HCT116 (cell line): Measurements from ENCODE around the gene CD27. TPM values are rescaled to one million over a fixed set of nuclear protein-coding genes. Genes with fewer than 3 reads are reported as not detected.

Experiments used
- ATAC-seq: fragments of 200-7000 bp; cut with Tn5 transposase; 2 replicates; pipeline ENCODE4 v1.9.1; 2020; ENCODE audit warnings: mild to moderate bottlenecking, moderate library complexity
- BruUV-seq: library from RNA; stranded (reverse); fragments of 400-500 nt; replicated peaks from 2 replicates; lab custom pipeline; 2021; lab: Mats Ljungman, UMichigan
- CTCF ChIA-PET: fragments of 300-600 bp; sonication (Branson Sonifier 250); formaldehyde crosslinking; loops from one replicate; lab custom pipeline; 2021; ENCODE audit warnings: antibody characterized with exemption; lab: Charles Lee
- POLR2A ChIA-PET: fragments of 300-600, 350-600 bp; sonication (Branson Sonifier 250); formaldehyde crosslinking; loops from one replicate; lab custom pipeline; 2021; ENCODE audit warnings: antibody characterized with exemption; lab: Charles Lee
- RAD21 ChIA-PET, 2 experiments: fragments of 300-600 bp; sonication (Branson Sonifier 250); formaldehyde crosslinking; loops; one replicate each; lab custom pipeline; 2023; ENCODE audit warnings: low total read pairs in 2 of 2; ENCODE audit not compliant: uncharacterized antibody in 2 of 2, unreplicated experiment in 2 of 2, low non-redundant PET in 1 of 2; lab: Charles Lee
- DNase-seq: peaks from one replicate; pipeline ENCODE4 v3.0.0-alpha.2; 2010; ENCODE audit warnings: low read depth, low spot score
- H2AFZ ChIP-seq: fragments of 200-600 bp; shearing (Covaris generic), sonication (generic); 2 replicates; pipeline ENCODE4 v1.6.1; 2017; ENCODE audit warnings: low read depth, mixed run types, mixed read lengths, antibody characterized with exemption, low read length; ENCODE audit not compliant: poor library complexity, severe bottlenecking
- H3K27ac ChIP-seq: 2 replicates; pipeline ENCODE4 v1.5.1; 2012; ENCODE audit warnings: low read depth, low read length
- H3K27me3 ChIP-seq: fragments of 200-600 bp; sonication (generic); 2 replicates; pipeline ENCODE4 v1.6.1; 2016; ENCODE audit warnings: mixed run types, low read length, mixed read lengths; ENCODE audit not compliant: insufficient read depth
- H3K36me3 ChIP-seq, 2 experiments: fragments of 200-500 bp in 1 of 2; fragments of 200-600 bp in 1 of 2; sonication (Bioruptor generic) in 1 of 2; sonication (generic) in 1 of 2; 2 replicates each; pipeline versions ENCODE4 v1.5.1 to v1.6.1; 2014 to 2016; ENCODE audit warnings: low read length in 2 of 2, inconsistent platforms in 1 of 2, mixed read lengths in 1 of 2, mixed run types in 1 of 2; ENCODE audit not compliant: insufficient read depth in 2 of 2, control insufficient read depth in 1 of 2
- H3K4me1 ChIP-seq, 2 experiments: fragments of 200-600 bp in 1 of 2; sonication (generic) in 1 of 2; 2 replicates each; pipeline versions ENCODE4 v1.5.1 to v1.6.1; 2012 to 2017; ENCODE audit warnings: low read length in 2 of 2, inconsistent platforms in 1 of 2, mild to moderate bottlenecking in 1 of 2, mixed read lengths in 1 of 2, mixed run types in 1 of 2, moderate library complexity in 1 of 2; ENCODE audit not compliant: insufficient read depth in 2 of 2, control insufficient read depth in 1 of 2
- H3K4me2 ChIP-seq: fragments of 200-600 bp; sonication (generic); 2 replicates; pipeline ENCODE4 v1.6.1; 2017; ENCODE audit warnings: mixed run types, low read length, mixed read lengths
- H3K4me3 ChIP-seq, 2 experiments: fragments of 200-600 bp in 1 of 2; sonication (generic) in 1 of 2; replicated peaks in 1 of 2; 2 replicates each; pipeline ENCODE4 v1.5.1; 2011 to 2016; ENCODE audit warnings: low read length in 2 of 2, control low read depth in 1 of 2, low read depth in 1 of 2, mild to moderate bottlenecking in 1 of 2, mixed read lengths in 1 of 2, mixed run types in 1 of 2
- H3K79me2 ChIP-seq: fragments of 200-600 bp; sonication (generic); 2 replicates; pipeline ENCODE4 v1.6.1; 2017; ENCODE audit warnings: mild to moderate bottlenecking, mixed run types, low read length, moderate library complexity, mixed read lengths; ENCODE audit not compliant: insufficient read depth
- H3K9ac ChIP-seq: fragments of 200-600 bp; sonication (generic); 2 replicates; pipeline ENCODE4 v1.6.1; 2016; ENCODE audit warnings: low read length, mixed read lengths
- H3K9me2 ChIP-seq: fragments of 200-600 bp; sonication (generic), shearing (Covaris generic); 2 replicates; pipeline ENCODE4 v1.6.1; 2017; ENCODE audit warnings: mixed run types, mild to moderate bottlenecking, moderate library complexity; ENCODE audit not compliant: insufficient read depth
- H3K9me3 ChIP-seq, 2 experiments: fragments of 200-500 bp in 1 of 2; fragments of 200-600 bp in 1 of 2; sonication (Bioruptor generic) in 1 of 2; sonication (generic) in 1 of 2; 2 replicates each; pipeline ENCODE4 v1.6.1; 2014 to 2017; ENCODE audit warnings: low read length in 2 of 2, mixed read lengths in 2 of 2, inconsistent platforms in 1 of 2, low read depth in 1 of 2, mild to moderate bottlenecking in 1 of 2, mixed run types in 1 of 2, moderate library complexity in 1 of 2; ENCODE audit not compliant: control insufficient read depth in 1 of 2, insufficient read depth in 1 of 2
- H4K20me1 ChIP-seq: fragments of 200-600 bp; sonication (generic), shearing (Covaris generic); 2 replicates; pipeline ENCODE4 v1.6.1; 2017; ENCODE audit warnings: mixed run types, mild to moderate bottlenecking, moderate library complexity; ENCODE audit not compliant: insufficient read depth
- CBX3 ChIP-seq: IDR thresholded peaks from 2 replicates; pipeline ENCODE4 v1.6.1; 2012; ENCODE audit warnings: low read depth
- EZH2 ChIP-seq: fragments of 200-600 bp; sonication (generic); IDR thresholded peaks from 2 replicates; pipeline ENCODE4 v1.6.1; 2017; ENCODE audit warnings: antibody characterized with exemption, mixed run types
- EZH2phosphoT487 ChIP-seq: fragments of 200-600 bp; IDR thresholded peaks from 2 replicates; pipeline ENCODE4 v1.6.1; 2018; ENCODE audit warnings: antibody characterized with exemption, borderline replicate concordance
- FOSL1 ChIP-seq: IDR thresholded peaks from 2 replicates; pipeline ENCODE4 v1.6.1; 2012; ENCODE audit warnings: low read depth
- JUND ChIP-seq: IDR thresholded peaks from 2 replicates; pipeline ENCODE4 v1.6.1; 2012
- POLR2A ChIP-seq: IDR thresholded peaks from 2 replicates; pipeline ENCODE4 v1.7.0; 2011; ENCODE audit warnings: borderline replicate concordance; ENCODE audit not compliant: insufficient read depth, insufficient read length; ENCODE audit errors: extremely low read depth
- POLR2AphosphoS5 ChIP-seq: IDR thresholded peaks from 2 replicates; pipeline ENCODE4 v1.6.1; 2011; ENCODE audit warnings: mild to moderate bottlenecking, low read depth, low read length, moderate library complexity
- SIN3A ChIP-seq: IDR thresholded peaks from 2 replicates; pipeline ENCODE4 v1.6.1; 2012; ENCODE audit warnings: low read depth
- SP1 ChIP-seq: IDR thresholded peaks from 2 replicates; pipeline ENCODE4 v1.6.1; 2012; ENCODE audit warnings: low read depth
- SRF ChIP-seq: IDR thresholded peaks from 2 replicates; pipeline ENCODE4 v1.6.1; 2012; ENCODE audit warnings: low read depth
- TCF7L2 ChIP-seq: IDR thresholded peaks from 2 replicates; pipeline ENCODE4 v1.7.0; 2011; ENCODE audit warnings: borderline replicate concordance, inconsistent platforms; ENCODE audit not compliant: insufficient read depth, insufficient read length; ENCODE audit errors: extremely low read depth
- ZNF274 ChIP-seq: fragments of 200-500 bp; sonication (Bioruptor generic); IDR thresholded peaks from 2 replicates; pipeline ENCODE4 v1.6.1; 2014; ENCODE audit warnings: mild to moderate bottlenecking, low read depth, low read length, inconsistent platforms
- intact Hi-C: fragments of 100-400 bp; cut with micrococcal nuclease; formaldehyde crosslinking; loops from 2 replicates; pipeline ENCODE4 v1.10.0; 2022
- total RNA-seq: library from RNA; stranded (reverse); gene quantifications from one replicate; pipeline ENCODE4 v1.2.1, GENCODE V29; 2021; ENCODE audit not compliant: unreplicated experiment
- TF ChIP-seq, protein P1 (sequence below), 3 experiments: fragments of 200-600 bp in 1 of 3; sonication (generic) in 1 of 3; IDR thresholded peaks in 2 of 3; conservative IDR thresholded peaks in 1 of 3; 2 replicates each; pipeline ENCODE4 v1.5.1; 2012 to 2017; ENCODE audit warnings: low read depth in 2 of 3, low read length in 2 of 3, antibody characterized with exemption in 1 of 3, borderline replicate concordance in 1 of 3, control low read depth in 1 of 3, mild to moderate bottlenecking in 1 of 3, mixed read lengths in 1 of 3, mixed run types in 1 of 3, moderate library complexity in 1 of 3; ENCODE audit not compliant: insufficient read depth in 1 of 3
- TF ChIP-seq, protein P2 (sequence below): IDR thresholded peaks from 2 replicates; pipeline ENCODE4 v1.6.1; 2011; ENCODE audit warnings: mild to moderate bottlenecking, low read length, moderate library complexity; ENCODE audit not compliant: insufficient replicate concordance; ENCODE audit errors: extremely low read depth

Gene CD27
- total RNA-seq, 1 experiment from 2014 or later: 0.25 TPM

DNA sequence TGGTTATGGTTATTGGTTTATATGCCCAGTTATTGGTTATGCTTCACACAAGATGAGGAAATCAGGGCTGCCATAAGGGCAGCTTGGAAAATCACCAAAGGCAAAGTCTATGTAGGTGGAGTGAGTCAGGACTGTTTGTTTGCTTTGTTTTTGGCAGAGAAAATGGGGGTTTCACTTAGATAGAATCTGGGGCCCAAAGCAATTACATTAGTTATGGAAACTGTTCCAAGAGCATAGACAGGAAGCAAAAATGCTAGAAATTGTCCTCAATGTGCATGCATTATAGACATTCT lies 23.5 kb downstream of the CD27 start (continued):
- TF ChIP-seq TCF7L2 (no peak), POLR2A (no peak), EZH2phosphoT487 (no peak), CBX3 (no peak)
- TF ChIP-seq, protein P1, sequence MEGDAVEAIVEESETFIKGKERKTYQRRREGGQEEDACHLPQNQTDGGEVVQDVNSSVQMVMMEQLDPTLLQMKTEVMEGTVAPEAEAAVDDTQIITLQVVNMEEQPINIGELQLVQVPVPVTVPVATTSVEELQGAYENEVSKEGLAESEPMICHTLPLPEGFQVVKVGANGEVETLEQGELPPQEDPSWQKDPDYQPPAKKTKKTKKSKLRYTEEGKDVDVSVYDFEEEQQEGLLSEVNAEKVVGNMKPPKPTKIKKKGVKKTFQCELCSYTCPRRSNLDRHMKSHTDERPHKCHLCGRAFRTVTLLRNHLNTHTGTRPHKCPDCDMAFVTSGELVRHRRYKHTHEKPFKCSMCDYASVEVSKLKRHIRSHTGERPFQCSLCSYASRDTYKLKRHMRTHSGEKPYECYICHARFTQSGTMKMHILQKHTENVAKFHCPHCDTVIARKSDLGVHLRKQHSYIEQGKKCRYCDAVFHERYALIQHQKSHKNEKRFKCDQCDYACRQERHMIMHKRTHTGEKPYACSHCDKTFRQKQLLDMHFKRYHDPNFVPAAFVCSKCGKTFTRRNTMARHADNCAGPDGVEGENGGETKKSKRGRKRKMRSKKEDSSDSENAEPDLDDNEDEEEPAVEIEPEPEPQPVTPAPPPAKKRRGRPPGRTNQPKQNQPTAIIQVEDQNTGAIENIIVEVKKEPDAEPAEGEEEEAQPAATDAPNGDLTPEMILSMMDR (IDR thresholded peaks at IDR 0.05 in 2 of 3, conservative IDR thresholded peaks at IDR 0.05 in 1 of 3; ENCODE audit: borderline replicate concordance in 1 of 3, insufficient read depth in 1 of 3, low read depth in 2 of 3, low read length in 2 of 3): no peak

DNA sequence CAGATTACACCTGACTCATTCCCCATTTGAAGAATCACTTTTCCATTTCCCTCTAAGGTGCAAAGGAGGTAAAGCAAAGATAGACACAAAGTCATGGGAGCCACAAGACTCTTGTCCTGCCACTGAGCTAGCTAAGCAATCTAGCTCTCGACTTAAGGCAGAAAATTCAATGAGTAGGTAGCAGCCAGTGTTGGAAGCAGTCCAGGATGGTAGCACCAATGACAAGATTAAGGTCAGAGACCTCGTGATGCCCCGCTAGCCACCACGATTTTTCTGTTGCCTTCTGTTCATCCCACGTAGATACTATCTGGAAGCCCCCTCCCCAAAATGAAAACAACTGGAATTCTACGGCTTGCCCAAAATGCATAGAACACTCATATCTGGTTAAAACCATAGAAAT lies 24.3 kb downstream of the CD27 start:
- no peaks in the 10 kb centered on the region for H3K9me3 ChIP-seq
- H3K9ac ChIP-seq: no peak overlapping the region
- ChIA-PET CTCF (interaction anchor here (0.8 kb wide), 1 partner anchor 69 kb away, joined by 3 read pairs; no protein-coding TSS in a partner anchor), POLR2A (interaction anchor here (0.7 to 2.9 kb wide), 4 partner anchors 12 to 142 kb away, joined by 3 to 8 read pairs (median 3); partner anchors contain the start of gene GAPDH), RAD21 (no interaction called here)
- peak overlapping the region; percentile 100; the same call in 1 of the 2 replicates for H3K4me2 ChIP-seq
- DNase-seq: no peak
- BruUV-seq: no TSS peak
- no peak overlapping the region for H3K27ac ChIP-seq
- no peak for ATAC-seq
- peaks cover 9 to 14% of the 10 kb centered on the region in 2 experiments; a peak in 3 of 4 replicates for H3K36me3 ChIP-seq
- no peak overlapping the region for H3K4me3 ChIP-seq
- H3K4me1 ChIP-seq: peaks cover 11 to 27% of the 10 kb centered on the region in 2 experiments
- H3K79me2 ChIP-seq: no peaks in the 10 kb centered on the region; the same call in 1 of the 2 replicates
- intact Hi-C loops: loop anchor here (1.0 to 5.0 kb wide), 2 partner anchors 46 to 132 kb away; no protein-coding TSS in a partner anchor
- no peak overlapping the region for H2AFZ ChIP-seq
- no peaks in the 10 kb centered on the region for H3K9me2 ChIP-seq
- no peaks in the 10 kb centered on the region for H4K20me1 ChIP-seq
- H3K27me3 ChIP-seq: no peaks in the 10 kb centered on the region
- TF ChIP-seq SIN3A: no peak
- TF ChIP-seq TCF7L2: no peak
- no peak for TF ChIP-seq SP1
- no peak for TF ChIP-seq POLR2A
- TF ChIP-seq SRF: no peak
- no peak for TF ChIP-seq FOSL1
- no peak for TF ChIP-seq EZH2
- no peak for TF ChIP-seq ZNF274
- TF ChIP-seq, protein P2, sequence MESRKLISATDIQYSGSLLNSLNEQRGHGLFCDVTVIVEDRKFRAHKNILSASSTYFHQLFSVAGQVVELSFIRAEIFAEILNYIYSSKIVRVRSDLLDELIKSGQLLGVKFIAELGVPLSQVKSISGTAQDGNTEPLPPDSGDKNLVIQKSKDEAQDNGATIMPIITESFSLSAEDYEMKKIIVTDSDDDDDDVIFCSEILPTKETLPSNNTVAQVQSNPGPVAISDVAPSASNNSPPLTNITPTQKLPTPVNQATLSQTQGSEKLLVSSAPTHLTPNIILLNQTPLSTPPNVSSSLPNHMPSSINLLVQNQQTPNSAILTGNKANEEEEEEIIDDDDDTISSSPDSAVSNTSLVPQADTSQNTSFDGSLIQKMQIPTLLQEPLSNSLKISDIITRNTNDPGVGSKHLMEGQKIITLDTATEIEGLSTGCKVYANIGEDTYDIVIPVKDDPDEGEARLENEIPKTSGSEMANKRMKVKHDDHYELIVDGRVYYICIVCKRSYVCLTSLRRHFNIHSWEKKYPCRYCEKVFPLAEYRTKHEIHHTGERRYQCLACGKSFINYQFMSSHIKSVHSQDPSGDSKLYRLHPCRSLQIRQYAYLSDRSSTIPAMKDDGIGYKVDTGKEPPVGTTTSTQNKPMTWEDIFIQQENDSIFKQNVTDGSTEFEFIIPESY: no peak
- TF ChIP-seq POLR2AphosphoS5: no peak
- TF ChIP-seq JUND: no peak
